Brain microvascular endothelial cell (primary cell): Measurements from ENCODE around the gene TMEM44.

Source experiments
- DNase-seq: peaks from one replicate; pipeline ENCODE4 v3.0.0-alpha.2; 2020
- H3K27ac ChIP-seq: fragments of 250-450 bp; sonication (Bioruptor Pico); 2 replicates; pipeline ENCODE4 v1.5.1; 2020; ENCODE audit warnings: mild to moderate bottlenecking, moderate library complexity
- H3K27me3 ChIP-seq: fragments of 250-450 bp; sonication (Bioruptor Pico); replicated peaks from 2 replicates; pipeline ENCODE4 v1.5.1; 2020; ENCODE audit warnings: mild to moderate bottlenecking
- H3K36me3 ChIP-seq: fragments of 250-450 bp; sonication (Bioruptor Pico); replicated peaks from 2 replicates; pipeline ENCODE4 v1.5.1; 2020; ENCODE audit warnings: mild to moderate bottlenecking
- H3K4me3 ChIP-seq: 2 replicates; pipeline ENCODE4 v1.5.1; 2011; ENCODE audit warnings: low read depth, mild to moderate bottlenecking, control low read depth, low read length, moderate library complexity
- in situ Hi-C: cut with HindIII; loops from 2 replicates; pipeline ENCODE4 v1.10.0; 2017; ENCODE audit warnings: low sequenced_read_pairs, low pct_ligation_motif_present
- TF ChIP-seq, protein P1 (sequence below): IDR thresholded peaks from 2 replicates; pipeline ENCODE4 v1.5.1; 2011; ENCODE audit warnings: low read depth, mild to moderate bottlenecking, moderate library complexity, low read length, control low read depth, inconsistent platforms; ENCODE audit errors: missing control alignments

Gene TMEM44

DNA sequence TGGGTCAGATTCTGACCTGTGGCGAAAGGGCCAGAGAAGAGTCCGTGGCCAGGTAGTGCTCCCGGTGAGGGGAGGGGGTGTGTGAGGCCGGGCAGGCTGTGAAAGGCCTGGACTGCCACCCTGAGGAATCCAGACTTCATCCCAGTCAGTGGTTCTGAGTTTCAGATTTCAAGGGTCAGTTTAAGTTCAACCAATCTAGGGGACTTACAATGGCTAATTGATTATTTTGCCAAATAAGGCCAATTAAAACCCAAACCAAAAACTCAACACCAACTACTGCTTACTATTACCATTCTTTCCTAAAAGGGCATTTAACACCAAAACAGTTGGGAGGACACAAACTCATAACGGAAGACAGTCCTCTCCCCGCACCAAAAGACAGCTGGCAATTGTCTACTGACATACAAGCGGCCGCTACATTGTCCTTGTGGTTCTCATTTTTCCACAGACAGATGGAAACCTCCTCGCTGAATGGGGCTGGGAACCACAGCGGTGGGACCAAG lies 30.5 kb downstream of the TMEM44 start:
- TF ChIP-seq, protein P1, sequence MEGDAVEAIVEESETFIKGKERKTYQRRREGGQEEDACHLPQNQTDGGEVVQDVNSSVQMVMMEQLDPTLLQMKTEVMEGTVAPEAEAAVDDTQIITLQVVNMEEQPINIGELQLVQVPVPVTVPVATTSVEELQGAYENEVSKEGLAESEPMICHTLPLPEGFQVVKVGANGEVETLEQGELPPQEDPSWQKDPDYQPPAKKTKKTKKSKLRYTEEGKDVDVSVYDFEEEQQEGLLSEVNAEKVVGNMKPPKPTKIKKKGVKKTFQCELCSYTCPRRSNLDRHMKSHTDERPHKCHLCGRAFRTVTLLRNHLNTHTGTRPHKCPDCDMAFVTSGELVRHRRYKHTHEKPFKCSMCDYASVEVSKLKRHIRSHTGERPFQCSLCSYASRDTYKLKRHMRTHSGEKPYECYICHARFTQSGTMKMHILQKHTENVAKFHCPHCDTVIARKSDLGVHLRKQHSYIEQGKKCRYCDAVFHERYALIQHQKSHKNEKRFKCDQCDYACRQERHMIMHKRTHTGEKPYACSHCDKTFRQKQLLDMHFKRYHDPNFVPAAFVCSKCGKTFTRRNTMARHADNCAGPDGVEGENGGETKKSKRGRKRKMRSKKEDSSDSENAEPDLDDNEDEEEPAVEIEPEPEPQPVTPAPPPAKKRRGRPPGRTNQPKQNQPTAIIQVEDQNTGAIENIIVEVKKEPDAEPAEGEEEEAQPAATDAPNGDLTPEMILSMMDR, result no peak
- Histone ChIP-seq H3K27me3 (no peaks in the 10 kb centered on the region), H3K4me3 (no peak overlapping the region), H3K27ac (no peak overlapping the region), H3K36me3 (peaks cover 30% of the 10 kb centered on the region)
- DNase-seq, result no peak
- in situ Hi-C loops, result no loop called here

DNA sequence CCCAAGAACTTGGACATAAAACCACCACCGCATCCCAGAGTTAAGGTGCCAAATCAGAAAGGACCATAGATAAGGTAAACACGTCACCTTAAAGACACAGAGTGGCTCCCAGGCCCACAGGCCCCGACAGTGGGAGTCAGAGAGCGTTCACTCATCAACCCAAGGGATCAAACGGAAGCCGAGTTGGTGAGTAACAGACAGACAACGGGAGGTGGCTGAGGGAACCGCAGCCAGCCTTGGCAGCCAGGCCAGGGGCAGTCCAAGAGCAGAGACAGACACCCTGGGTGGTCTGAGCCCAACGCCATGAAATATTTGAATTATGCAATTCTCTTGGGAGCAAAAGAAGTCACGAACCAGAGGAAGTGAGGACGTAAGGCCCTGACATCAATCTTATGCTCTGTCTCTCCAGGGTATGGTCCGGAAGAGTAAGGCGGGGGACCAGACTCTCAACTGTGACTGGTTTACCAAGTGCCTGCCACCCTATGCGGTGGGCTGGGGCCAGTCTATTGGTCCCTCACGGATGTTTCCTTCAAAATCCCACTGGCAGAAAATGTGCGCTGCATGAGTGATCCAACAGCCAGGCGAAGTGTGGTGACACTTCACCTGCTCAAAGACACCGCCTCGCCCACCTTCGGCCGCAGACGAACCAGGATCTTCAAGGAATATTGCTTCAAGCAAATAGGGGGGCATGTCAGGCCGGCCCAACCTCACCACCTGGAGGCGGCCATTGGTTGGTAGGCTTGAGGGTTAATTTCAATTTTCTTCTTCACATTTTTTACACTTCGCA lies 34.3 kb downstream of the TMEM44 start:
- H3K27me3 ChIP-seq, result no peaks in the 10 kb centered on the region
- in situ Hi-C loops, result loop anchor here (25.0 kb wide), 1 partner anchor 112 kb away; the partner anchor contains the start of gene ATP13A3
- DNase-seq, result peak; percentile 100
- peak overlapping the region; percentile 95 for H3K27ac ChIP-seq
- H3K4me3 ChIP-seq, result no peak overlapping the region
- H3K36me3 ChIP-seq, result peaks cover 18% of the 10 kb centered on the region
- TF ChIP-seq, protein P1, result no peak

DNA sequence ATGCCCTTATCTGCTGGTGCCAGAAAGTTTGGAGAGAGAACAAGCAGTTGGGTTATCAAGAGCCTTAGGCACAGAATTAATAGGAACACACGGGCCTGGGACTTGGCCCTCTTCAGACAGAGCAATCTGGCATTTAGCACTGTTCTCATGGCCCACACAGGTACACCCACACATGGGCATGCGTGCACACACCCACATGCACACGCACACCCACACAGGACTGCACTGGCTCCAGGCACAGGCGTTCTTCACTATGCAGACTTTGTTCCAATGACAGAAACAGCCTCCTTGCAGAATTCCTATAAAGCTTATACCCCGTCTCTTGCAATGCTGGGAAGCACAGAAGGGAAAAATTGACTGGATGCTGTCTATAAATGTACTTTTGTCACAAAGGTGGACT lies 36.3 kb downstream of the TMEM44 start:
- in situ Hi-C loops, result loop anchor here (25.0 kb wide), 1 partner anchor 110 kb away; the partner anchor contains the start of gene ATP13A3
- DNase-seq, result no peak
- TF ChIP-seq, protein P1, result no peak
- no peaks in the 10 kb centered on the region for H3K27me3 ChIP-seq
- no peak overlapping the region for H3K27ac ChIP-seq
- peaks cover 6% of the 10 kb centered on the region for H3K36me3 ChIP-seq
- no peak overlapping the region for H3K4me3 ChIP-seq

DNA sequence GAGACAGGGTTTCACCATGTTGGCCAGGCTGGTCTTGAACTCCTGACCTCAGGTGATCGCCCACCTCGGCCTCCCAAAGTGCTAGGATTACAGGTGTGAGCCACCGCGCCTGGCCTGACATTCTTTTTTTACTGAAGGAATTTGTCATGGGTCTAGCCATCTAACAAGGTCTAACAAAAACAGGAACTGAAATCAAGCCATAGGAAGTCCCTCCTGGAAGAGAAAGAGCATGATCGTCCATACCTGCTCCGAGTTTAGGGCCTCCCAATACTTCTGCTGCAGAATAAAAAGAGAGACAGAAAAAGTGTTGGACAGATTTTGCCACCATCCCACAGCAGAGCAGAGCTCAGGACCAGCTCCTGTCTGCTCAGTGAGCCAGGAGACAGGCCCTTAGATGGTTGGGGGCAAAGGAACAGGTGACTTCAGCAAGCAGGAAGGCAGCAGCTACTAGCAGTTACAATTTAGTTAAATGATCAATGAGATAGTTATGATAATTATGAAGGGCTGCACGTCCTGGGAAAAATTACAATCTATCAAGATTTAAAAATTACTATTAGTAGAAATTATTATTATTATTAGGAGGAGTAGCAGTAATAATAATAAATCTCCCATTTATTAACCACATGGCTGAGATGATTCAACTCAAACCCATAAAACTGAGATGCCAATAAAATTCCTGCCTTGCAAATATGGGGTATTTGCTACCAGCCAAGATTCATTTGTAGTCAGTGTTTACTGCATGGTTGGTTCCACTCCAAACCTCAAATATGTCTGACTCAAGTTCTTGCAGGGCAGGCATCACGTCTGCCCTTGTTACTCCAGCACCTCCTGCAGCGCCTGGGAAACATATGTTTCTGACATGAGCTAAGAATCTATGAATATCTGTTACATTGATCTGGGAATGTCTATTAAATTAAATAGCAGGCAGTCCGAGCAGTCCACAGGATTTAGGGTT lies 40.1 kb downstream of the TMEM44 start:
- TF ChIP-seq, protein P1, result no peak
- peaks cover 16% of the 10 kb centered on the region for H3K36me3 ChIP-seq
- peak; percentile 99 for DNase-seq
- H3K4me3 ChIP-seq, result no peak overlapping the region
- no peaks in the 10 kb centered on the region for H3K27me3 ChIP-seq
- in situ Hi-C loops, result loop anchor here (25.0 kb wide), 1 partner anchor 106 kb away; the partner anchor contains the start of gene ATP13A3
- H3K27ac ChIP-seq, result peak overlapping the region; percentile 97

DNA sequence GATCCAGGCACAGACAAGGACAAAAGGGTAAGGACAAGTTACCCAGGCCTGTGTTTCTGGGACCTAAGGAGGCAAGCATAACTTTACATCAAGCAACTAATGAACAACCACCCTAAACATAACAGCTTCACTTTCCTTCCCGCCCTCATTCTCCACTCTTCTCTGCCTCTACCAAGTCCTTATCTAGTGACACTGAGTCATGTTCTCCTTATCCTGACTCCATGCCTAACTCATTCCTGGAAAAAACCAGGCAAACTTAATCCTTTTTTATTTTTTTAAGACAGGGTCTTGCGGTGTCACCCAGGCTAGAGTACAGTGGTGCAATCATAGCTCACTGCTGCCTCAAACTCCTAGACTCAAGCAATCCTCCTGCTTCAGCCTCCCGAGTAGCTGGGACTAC lies 44.5 kb downstream of the TMEM44 start:
- Histone ChIP-seq H3K27me3 (no peaks in the 10 kb centered on the region), H3K27ac (peak overlapping the region; percentile 96), H3K4me3 (no peak overlapping the region), H3K36me3 (peaks cover 21% of the 10 kb centered on the region)
- TF ChIP-seq, protein P1, result no peak
- no peak for DNase-seq
- in situ Hi-C loops, result loop anchor here (25.0 kb wide), 1 partner anchor 101 kb away; the partner anchor contains the start of gene ATP13A3
